ENCODE measurements around the gene RNU1-3.
"Not testable (repeated sequence)": the region's sequence is repeated elsewhere in the genome, so short reads cannot be mapped to it uniquely, and the experiment has no call there.

The RNU1-3 gene

GRCh38 chr1:16693449-16694307, 26.9 kb upstream of the RNU1-3 start:
- not testable (repeated sequence) for DNase-seq (ENCODE audit: low read depth)

- DNase-seq (ENCODE audit: low read depth) = not testable (repeated sequence)
Observed at GRCh38 chr1:16692717-16693448, 26.1 kb upstream of the RNU1-3 start.

GRCh38 chr1:16692283-16692682, 25.5 kb upstream of the RNU1-3 start:
- not testable (repeated sequence) for DNase-seq (ENCODE audit: low read depth)

- not testable (repeated sequence) for DNase-seq (ENCODE audit: low read depth)
Observed at GRCh38 chr1:16690971-16691682, 24.4 kb upstream of the RNU1-3 start.

GRCh38 chr1:16687132-16687800, 20.5 kb upstream of the RNU1-3 start:
- not testable (repeated sequence) for DNase-seq (ENCODE audit: low read depth)

GRCh38 chr1:16685445-16686371, 19.0 kb upstream of the RNU1-3 start:
- not testable (repeated sequence) for DNase-seq (ENCODE audit: low read depth)

GRCh38 chr1:16684738-16685337, 18.1 kb upstream of the RNU1-3 start:
- not testable (repeated sequence) for DNase-seq (ENCODE audit: low read depth)

- not testable (repeated sequence) for DNase-seq (ENCODE audit: low read depth)
Observed at GRCh38 chr1:16684152-16684551, 17.4 kb upstream of the RNU1-3 start.

GRCh38 chr1:16682803-16683202, 16.1 kb upstream of the RNU1-3 start:
- not testable (repeated sequence) for DNase-seq (ENCODE audit: low read depth)

GRCh38 chr1:16680366-16680765, 13.6 kb upstream of the RNU1-3 start:
- DNase-seq (ENCODE audit: low read depth) = not testable (repeated sequence)

GRCh38 chr1:16677552-16678431, 11.0 kb upstream of the RNU1-3 start:
- DNase-seq (ENCODE audit: low read depth) = no peak

- DNase-seq (ENCODE audit: low read depth) = not testable (repeated sequence)
Observed at GRCh38 chr1:16676661-16677523, 10.1 kb upstream of the RNU1-3 start.

GRCh38 chr1:16675118-16675510, 8.4 kb upstream of the RNU1-3 start:
- not testable (repeated sequence) for DNase-seq (ENCODE audit: low read depth)

- DNase-seq (ENCODE audit: low read depth) = not testable (repeated sequence)
Observed at GRCh38 chr1:16673976-16674375, 7.2 kb upstream of the RNU1-3 start.

GRCh38 chr1:16665836-16666235, 912 bp downstream of the RNU1-3 start:
- DNase-seq (ENCODE audit: low read depth) = not testable (repeated sequence)

- not testable (repeated sequence) for DNase-seq (ENCODE audit: low read depth)
Observed at GRCh38 chr1:16658234-16658633, 8.5 kb downstream of the RNU1-3 start.

GRCh38 chr1:16656981-16657683, 9.6 kb downstream of the RNU1-3 start:
- DNase-seq (ENCODE audit: low read depth) = not testable (repeated sequence)

GRCh38 chr1:16656574-16656973, 10.2 kb downstream of the RNU1-3 start:
- not testable (repeated sequence) for DNase-seq (ENCODE audit: low read depth)

Data from stimulated activated CD8-positive, alpha-beta memory T cell treated with anti-CD3 and anti-CD28 coated beads, Interleukin-15, amount 100 ng/mL, for 1 hour (primary cell).